ENCODE results near the gene SPATA18.

The SPATA18 gene, protein sequence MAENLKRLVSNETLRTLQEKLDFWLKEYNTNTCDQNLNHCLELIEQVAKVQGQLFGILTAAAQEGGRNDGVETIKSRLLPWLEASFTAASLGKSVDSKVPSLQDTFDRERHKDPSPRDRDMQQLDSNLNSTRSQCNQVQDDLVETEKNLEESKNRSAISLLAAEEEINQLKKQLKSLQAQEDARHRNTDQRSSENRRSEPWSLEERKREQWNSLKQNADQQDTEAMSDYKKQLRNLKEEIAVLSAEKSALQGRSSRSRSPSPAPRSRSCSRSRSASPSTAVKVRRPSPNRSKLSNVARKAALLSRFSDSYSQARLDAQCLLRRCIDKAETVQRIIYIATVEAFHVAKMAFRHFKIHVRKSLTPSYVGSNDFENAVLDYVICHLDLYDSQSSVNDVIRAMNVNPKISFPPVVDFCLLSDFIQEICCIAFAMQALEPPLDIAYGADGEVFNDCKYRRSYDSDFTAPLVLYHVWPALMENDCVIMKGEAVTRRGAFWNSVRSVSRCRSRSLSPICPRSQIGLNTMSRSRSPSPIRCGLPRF

GRCh38 chr4:52051213-52051614 is at the start of gene SPATA18:
SPATA18 (plus strand) TSS chr4:52051304; CDS start chr4:52051705, 401 bp downstream.
- DNase-seq (ENCODE audit: low spot score), result peak; percentile 47

DNA sequence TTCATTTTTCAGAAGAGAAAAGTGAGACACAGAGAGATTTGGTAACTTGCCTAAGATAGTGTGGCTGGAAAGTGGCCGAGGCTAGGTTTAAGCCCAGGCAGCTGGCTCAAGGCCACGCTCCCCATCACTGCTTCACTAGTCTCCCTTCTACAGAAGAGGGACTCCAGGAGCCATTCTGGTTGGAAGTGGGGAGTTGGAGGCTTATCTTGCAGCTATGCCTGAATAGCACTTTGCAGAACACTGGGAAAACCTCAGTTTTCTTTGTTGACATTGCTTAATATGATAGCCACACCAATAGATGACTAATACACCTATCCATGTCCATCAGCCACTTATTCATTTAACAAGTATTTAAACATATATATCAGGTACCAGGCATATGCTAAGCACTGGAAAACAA is 49.5 kb upstream of the SPATA18 start:
- DNase-seq (ENCODE audit: low spot score), result no peak

GRCh38 chr4:52004414-52004813 is 46.7 kb upstream of the SPATA18 start:
- DNase-seq (ENCODE audit: low spot score), result no peak

DNA sequence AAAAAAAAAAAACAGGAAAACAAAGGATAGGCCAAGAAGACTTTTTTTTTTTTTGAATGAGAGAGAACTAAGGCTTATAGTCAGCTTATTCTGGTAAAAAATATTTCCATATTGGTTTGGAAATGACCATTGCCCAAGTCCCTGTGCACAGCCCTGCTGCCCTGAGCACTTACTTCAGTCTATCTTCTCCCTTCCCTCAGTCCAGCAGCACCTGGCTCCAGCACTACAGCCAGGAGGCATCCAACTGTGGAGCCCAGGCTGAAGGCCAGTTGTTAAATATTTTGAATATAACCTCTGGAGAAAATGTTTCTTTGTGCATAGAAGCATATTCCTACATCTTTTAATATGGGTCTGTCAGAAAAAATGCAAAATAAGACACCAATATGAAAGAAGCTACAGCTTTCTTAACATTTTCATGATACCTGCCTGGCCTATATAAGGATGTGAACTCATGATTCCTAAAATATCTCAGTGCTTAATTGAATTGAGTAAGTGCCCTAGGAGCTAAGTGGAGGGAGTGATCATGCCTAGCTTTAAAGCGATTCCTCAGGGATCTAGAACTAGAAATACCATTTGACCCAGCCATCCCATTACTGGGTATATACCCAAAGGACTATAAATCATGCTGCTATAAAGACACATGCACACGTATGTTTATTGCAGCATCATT is 45.4 kb upstream of the SPATA18 start:
- DNase-seq (ENCODE audit: low spot score), result no peak

GRCh38 chr4:52006887-52007286 is 44.2 kb upstream of the SPATA18 start:
- DNase-seq (ENCODE audit: low spot score), result no peak

- no peak for DNase-seq (ENCODE audit: low spot score)
Observed at GRCh38 chr4:52010986-52011385, 40.1 kb upstream of the SPATA18 start.

- no peak for DNase-seq (ENCODE audit: low spot score)
Observed at GRCh38 chr4:52012651-52013050, 38.5 kb upstream of the SPATA18 start.

- DNase-seq (ENCODE audit: low spot score), result no peak
Observed at GRCh38 chr4:52014903-52015302, 36.2 kb upstream of the SPATA18 start.

DNA sequence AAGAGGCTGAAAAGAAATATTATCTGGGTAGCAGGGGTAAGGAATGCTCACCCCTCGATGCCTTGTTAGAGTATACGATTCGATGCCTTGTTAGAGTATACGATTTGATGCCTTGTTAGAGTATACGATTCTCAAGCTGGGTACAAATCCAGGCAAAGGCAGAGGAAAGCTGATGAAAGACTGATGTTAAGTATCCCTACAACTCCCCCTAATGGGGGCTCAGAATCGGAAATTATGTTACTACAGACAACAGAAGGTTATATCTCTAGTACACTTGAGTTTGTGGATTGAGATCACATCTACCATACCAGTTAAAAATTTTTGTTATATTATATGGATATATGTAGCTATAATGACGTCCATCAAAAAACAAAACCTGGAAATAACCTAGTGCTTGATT is 35.7 kb upstream of the SPATA18 start:
- peak; percentile 23 for DNase-seq (ENCODE audit: low spot score)

GRCh38 chr4:52016981-52017380 is 34.1 kb upstream of the SPATA18 start:
- DNase-seq (ENCODE audit: low spot score), result no peak

DNA sequence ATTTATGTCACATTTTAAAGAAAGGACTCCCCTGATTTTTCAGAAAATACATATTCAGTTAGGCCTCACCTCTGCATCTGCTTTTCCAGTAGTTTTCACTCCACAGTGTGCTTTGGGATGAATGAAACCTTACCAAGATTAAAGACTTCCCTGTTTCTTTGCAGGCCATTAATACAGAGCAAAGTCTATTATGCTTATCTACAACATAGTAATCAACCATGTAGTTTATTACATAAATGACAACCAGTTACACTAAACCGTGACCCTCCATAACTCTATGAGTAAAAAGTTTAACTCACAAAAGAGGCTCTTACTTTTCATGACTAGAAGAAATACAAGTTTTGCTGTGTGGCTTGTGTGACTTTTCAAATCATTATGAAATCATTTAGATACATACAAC is 33.3 kb upstream of the SPATA18 start:
- DNase-seq (ENCODE audit: low spot score), result no peak

DNA sequence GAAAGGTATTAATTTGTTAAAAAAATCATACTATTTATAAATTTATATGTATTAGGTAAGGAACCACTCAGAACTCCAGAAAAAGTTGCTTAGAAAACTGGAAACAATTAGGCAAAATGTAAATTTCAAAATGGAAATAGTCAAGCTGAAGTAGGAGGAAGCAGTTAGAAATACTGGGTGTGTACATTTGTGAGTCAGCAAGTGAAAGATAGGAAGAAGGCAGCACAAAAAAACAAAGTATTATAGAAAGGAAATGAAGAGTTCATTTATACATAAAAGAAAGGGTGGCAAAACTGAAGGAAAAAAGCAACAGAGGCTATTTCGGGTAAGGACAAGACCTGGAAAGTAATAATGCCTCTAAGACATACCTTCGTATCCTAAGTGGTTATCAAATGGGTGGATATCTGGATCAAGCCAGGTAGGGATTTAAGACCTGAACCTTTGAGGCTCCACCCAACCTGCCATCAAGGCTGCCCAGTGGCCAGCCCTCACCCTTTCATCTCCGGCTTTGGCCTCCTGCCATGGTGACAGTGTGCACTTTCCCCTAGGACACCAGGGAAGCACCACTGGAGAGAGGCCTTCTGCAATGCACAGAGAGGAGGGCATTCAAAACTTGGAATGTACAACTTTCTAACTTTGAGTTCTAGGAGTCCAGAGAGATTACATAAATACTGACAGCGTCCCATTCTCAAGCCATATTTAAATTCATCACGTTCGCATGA is 31.0 kb upstream of the SPATA18 start, which contains the start of gene LRRC66:
Gene LRRC66, minus strand, starts transcription at position 428 of the 722 bp plus-strand sequence. CDS start 2,750 bp downstream, outside the sequence.
- DNase-seq (ENCODE audit: low spot score), result no peak

GRCh38 chr4:52028970-52029369 is 22.1 kb upstream of the SPATA18 start:
- DNase-seq (ENCODE audit: low spot score), result no peak

GRCh38 chr4:52032005-52032404 is 19.1 kb upstream of the SPATA18 start:
- DNase-seq (ENCODE audit: low spot score), result no peak

DNA sequence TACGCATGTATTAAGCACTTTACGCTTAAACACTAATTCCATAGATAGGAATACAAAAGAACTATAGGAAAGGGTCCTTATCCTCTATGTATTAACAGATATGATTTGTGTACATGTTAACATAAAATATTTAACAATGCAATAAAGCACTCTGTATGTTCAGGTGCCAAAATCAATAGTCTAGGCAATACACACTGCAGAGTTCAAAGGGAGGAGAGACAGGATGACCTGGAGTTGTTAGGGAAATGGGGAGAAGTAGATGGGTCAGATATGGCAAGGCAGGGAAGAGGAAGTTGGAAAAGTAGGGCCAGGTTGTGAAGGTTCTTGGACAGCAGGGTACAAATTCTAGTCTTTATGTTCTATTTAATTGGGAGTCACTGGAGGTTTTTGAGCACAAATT is 15.9 kb upstream of the SPATA18 start:
- no peak for DNase-seq (ENCODE audit: low spot score)

GRCh38 chr4:52036886-52037530 is 14.1 kb upstream of the SPATA18 start:
- DNase-seq (ENCODE audit: low spot score), result no peak

- peak; percentile 78 for DNase-seq (ENCODE audit: low spot score)
Observed at GRCh38 chr4:52037689-52038102, 13.4 kb upstream of the SPATA18 start.

GRCh38 chr4:52038103-52038912 is 12.8 kb upstream of the SPATA18 start, which contains the start of gene SGCB:
SGCB (minus strand) TSS chr4:52038299; CDS start chr4:52038259, 40 bp downstream.
- peak; percentile 87 for DNase-seq (ENCODE audit: low spot score)

DNA sequence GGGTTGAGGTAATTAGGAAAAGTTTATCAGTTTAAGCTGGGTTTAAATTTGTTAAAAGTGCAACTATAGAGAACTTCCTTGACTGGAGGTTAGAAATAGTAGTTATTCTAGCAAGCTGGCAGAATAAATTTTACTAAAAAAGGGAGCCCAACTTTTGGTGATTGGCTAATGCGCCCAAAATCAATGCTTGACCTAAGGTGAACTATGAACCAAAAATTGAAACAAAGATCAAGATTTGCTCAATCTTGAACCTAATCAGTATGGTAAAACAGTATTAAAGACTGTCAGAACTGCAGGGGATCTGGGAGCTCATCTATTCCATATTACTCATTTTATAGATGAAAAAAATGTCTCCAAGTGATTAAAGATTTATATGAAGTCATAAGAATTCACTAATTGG is 6.1 kb upstream of the SPATA18 start:
- no peak for DNase-seq (ENCODE audit: low spot score)

- no peak for DNase-seq (ENCODE audit: low spot score)
Observed at GRCh38 chr4:52049266-52049665, 1.8 kb upstream of the SPATA18 start.
